ENCODE measurements around the gene PDRG1.

The PDRG1 gene

GRCh38 chr20:31926493-31926892 lies 25.4 kb downstream of the PDRG1 start:
- DNase-seq, result no peak
- H3K27ac ChIP-seq, result no peak overlapping the region
- intact Hi-C loops (cut with DNase I; ENCODE audit: low total_unique reads), result no loop called here
- no peak for TF ChIP-seq CTCF (IDR thresholded peaks at IDR 0.05)
- no peaks in the 10 kb centered on the region for H3K4me1 ChIP-seq
- H3K9me3 ChIP-seq, result no peaks in the 10 kb centered on the region
- no peak overlapping the region for H3K4me3 ChIP-seq
- H3K36me3 ChIP-seq, result no peaks in the 10 kb centered on the region
- H3K27me3 ChIP-seq, result peaks cover 0 to 30% of the 10 kb centered on the region in 2 donors

- no peak for TF ChIP-seq CTCF (IDR thresholded peaks at IDR 0.05)
- H3K27ac ChIP-seq, result no peak overlapping the region
- H3K9me3 ChIP-seq, result no peaks in the 10 kb centered on the region
- no peak overlapping the region for H3K4me3 ChIP-seq
- no peaks in the 10 kb centered on the region for H3K36me3 ChIP-seq
- peak in 1 of 2 donors; percentile 46 for DNase-seq
- intact Hi-C loops (cut with DNase I; ENCODE audit: low total_unique reads), result no loop called here
- H3K4me1 ChIP-seq, result no peaks in the 10 kb centered on the region
- H3K27me3 ChIP-seq, result peaks cover 0 to 30% of the 10 kb centered on the region in 2 donors
Observed at GRCh38 chr20:31925631-31926030, 26.2 kb downstream of the PDRG1 start.

GRCh38 chr20:31924561-31924960 lies 27.3 kb downstream of the PDRG1 start:
- intact Hi-C loops (cut with DNase I; ENCODE audit: low total_unique reads), result no loop called here

GRCh38 chr20:31923388-31924331 lies 28.2 kb downstream of the PDRG1 start:
- Histone ChIP-seq H3K27ac (no peak overlapping the region), H3K4me1 (no peaks in the 10 kb centered on the region), H3K27me3 (peaks cover 0 to 40% of the 10 kb centered on the region in 2 donors), H3K36me3 (no peaks in the 10 kb centered on the region), H3K9me3 (no peaks in the 10 kb centered on the region), H3K4me3 (no peak overlapping the region)
- intact Hi-C loops (cut with DNase I; ENCODE audit: low total_unique reads), result no loop called here
- TF ChIP-seq CTCF (IDR thresholded peaks at IDR 0.05), result no peak
- DNase-seq, result peak in 1 of 2 donors; percentile 55

More at GRCh38 chr20:31924561-31924960, 27.3 kb downstream of the PDRG1 start:
- Histone ChIP-seq H3K36me3 (no peaks in the 10 kb centered on the region), H3K4me1 (no peaks in the 10 kb centered on the region), H3K4me3 (no peak overlapping the region), H3K27me3 (peaks cover 0 to 39% of the 10 kb centered on the region in 2 donors), H3K27ac (no peak overlapping the region), H3K9me3 (no peaks in the 10 kb centered on the region)
- DNase-seq, result no peak
- TF ChIP-seq CTCF (IDR thresholded peaks at IDR 0.05), result no peak

GRCh38 chr20:31922588-31922987 lies 29.3 kb downstream of the PDRG1 start:
- Histone ChIP-seq H3K4me3 (no peak overlapping the region), H3K36me3 (no peaks in the 10 kb centered on the region), H3K9me3 (no peaks in the 10 kb centered on the region), H3K27me3 (peaks cover 0 to 40% of the 10 kb centered on the region in 2 donors), H3K27ac (no peak overlapping the region), H3K4me1 (no peaks in the 10 kb centered on the region)
- no peak for DNase-seq
- TF ChIP-seq CTCF (IDR thresholded peaks at IDR 0.05), result no peak
- intact Hi-C loops (cut with DNase I; ENCODE audit: low total_unique reads), result no loop called here

Measured in tibial artery (tissue), 4 donors.